ENCODE results near the gene SHROOM2.

GRCh38 chrX:9853307-9853706, 67.1 kb downstream of the SHROOM2 start:
- TF ChIP-seq POLR2A (IDR thresholded peaks at IDR 0.05; ENCODE audit: low read length) (no peak), GATA1 (IDR thresholded peaks at IDR 0.05; ENCODE audit: low read depth, low read length) (no peak)
